ENCODE measurements around the gene PLA2G6.

Gene PLA2G6, protein sequence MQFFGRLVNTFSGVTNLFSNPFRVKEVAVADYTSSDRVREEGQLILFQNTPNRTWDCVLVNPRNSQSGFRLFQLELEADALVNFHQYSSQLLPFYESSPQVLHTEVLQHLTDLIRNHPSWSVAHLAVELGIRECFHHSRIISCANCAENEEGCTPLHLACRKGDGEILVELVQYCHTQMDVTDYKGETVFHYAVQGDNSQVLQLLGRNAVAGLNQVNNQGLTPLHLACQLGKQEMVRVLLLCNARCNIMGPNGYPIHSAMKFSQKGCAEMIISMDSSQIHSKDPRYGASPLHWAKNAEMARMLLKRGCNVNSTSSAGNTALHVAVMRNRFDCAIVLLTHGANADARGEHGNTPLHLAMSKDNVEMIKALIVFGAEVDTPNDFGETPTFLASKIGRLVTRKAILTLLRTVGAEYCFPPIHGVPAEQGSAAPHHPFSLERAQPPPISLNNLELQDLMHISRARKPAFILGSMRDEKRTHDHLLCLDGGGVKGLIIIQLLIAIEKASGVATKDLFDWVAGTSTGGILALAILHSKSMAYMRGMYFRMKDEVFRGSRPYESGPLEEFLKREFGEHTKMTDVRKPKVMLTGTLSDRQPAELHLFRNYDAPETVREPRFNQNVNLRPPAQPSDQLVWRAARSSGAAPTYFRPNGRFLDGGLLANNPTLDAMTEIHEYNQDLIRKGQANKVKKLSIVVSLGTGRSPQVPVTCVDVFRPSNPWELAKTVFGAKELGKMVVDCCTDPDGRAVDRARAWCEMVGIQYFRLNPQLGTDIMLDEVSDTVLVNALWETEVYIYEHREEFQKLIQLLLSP

DNA sequence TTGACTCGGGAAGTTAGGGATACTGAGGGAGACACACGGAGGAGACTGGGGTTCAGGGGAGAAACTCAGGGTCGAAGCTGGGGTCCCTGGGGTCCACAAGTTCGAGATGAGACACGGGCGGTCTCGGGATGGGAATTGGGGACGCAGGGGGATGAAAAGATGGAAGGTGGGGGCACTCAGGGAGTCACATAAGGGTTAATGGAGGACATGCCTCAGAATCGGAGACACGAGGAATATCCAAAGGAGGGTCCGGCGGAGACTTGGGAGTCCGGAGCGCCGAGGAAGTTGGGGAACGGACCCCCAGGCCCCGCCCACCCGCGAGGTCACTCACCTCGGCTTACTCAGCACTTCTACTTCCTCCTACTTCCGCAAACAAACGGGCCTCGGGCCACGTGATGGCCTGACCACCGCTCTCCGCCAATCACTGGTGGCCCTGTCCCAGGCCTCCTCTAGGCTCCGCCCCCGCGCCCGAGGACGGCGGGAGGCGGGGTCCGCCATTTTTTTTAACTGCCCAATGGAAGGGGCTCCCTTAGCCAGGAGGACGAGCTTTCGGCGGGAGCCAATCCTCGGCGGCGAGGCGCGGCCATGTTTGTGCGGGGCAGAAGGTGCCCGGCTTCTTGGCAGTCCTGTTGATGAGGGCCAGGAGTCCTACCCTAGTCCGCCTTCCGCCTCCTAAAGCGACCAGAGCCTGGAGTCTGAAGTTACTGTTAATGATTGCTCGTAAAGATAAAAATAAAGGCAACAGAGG, at the start of gene PLA2G6:
Gene PLA2G6 (minus strand): TSS at position 378 of the 748 bp plus-strand sequence. CDS start 12,404 bp downstream, outside the sequence.
- FAIRE-seq, result peak; percentile 96

DNA sequence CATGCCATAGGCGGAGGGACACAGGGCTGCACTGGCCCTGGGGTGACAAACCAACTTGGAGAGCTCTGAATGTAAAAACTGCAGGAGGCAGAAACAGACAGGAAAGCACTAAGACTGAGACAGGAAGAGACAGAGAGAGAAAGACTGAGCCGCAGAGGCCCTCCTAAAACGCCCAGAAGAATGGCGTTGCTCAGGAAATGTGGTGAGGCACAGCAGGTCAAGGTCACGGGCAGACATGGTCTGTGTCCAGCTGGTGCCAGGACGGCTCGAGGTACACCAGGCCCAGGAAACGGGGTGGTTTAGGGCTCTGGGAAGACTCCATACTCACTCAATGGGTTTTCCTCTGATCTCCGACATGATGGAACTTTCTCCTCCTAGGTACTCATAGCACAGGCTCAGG, 49.3 kb upstream of the PLA2G6 start:
- no peak for FAIRE-seq

DNA sequence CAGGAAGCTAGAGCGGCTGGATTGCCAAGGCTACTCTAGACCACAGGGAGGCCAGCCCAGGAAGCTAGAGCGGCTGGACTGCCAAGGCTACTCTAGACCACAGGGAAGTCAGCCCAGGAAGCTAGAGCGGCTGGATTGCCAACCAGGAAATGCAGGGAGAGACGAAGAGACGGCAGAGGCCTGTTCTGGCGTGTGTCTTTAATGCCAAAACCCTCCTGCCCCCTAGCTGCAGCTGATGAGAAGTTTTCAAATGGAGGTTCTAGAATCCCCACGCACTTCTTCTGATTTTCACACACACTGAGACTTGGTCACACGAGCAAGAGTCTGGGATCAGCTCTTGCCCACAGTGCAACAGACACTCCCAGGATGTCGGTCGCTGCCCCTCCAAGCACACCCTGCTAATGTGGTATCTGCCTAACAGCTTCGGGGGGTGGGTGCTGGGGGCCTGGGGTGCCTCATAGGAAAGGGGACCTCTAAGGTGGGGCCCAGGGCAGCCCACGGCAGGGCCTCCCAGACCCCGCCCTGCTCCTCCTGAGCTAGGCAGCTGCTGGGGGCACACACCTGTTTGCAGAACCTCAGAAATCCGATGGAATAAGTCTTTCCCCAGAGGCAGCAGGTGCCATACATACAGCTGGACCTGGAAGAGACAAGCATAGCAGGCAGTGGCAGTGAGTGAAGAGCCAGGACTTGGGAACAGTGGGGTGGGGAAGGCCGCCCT, 48.6 kb upstream of the PLA2G6 start:
- FAIRE-seq, result no peak

DNA sequence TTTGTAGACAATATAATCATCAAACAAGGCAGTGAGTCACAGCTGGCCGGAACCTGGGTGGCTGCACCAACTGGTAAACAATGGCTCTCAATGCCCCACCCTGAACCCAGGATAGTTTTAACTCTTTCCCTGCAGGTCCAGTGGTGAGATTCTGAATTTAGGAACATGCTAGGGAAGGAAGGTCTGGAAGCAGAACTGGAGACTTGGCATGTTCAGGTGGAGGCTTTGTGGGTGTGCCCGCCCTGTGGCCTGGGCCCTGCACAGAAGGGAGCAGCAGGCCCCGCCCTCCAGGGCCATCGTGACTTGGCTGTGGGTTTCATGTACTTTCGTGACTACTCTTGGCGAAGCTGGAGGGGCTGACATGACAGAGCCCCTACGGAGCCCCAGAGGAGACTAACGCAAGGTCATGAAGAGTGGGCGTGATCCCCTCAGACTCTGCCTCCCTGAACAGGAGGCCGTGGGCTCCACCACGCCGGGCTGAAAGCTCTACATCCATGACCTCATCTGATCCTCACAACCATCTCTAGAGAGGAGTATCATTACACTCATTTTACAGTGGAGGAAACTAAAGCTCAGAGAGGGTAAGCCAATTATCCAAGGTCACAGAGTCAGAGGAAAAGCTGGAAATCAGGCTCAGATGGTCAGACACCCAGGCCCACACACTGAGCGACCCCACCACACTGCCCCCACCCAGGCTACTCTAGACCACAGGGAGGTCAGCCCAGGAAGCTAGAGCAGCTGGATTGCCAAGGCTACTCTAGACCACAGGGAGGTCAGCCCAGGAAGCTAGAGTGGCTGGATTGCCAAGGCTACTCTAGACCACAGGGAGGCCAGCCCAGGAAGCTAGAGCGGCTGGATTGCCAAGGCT, 47.5 kb upstream of the PLA2G6 start:
- peak; percentile 91 for FAIRE-seq

DNA sequence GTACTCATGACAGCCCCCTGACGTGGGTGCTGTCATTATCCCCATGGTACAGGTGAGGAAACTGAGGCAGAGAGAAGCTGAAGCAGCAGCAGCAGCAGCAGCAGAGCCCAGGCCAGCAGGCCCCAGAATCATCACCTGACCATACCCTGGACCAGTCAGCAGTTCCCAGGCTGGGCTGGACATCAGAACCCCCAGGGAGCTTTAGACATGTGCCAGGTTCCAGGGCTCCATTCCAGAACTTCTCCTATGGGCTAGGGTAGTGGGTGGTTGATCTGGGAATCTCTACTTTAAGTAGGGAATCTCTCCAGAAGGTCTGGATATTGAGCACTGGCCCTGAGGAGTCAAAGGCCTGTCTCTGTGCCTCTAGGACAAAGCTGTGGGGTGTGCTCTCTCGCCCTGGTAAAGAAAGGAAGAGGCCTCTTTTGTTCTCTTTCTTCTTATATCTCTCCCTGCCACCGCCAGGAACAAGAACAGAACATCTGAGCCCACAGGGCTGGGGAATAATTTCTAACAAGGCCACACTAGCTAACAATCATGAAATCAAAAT, 46.8 kb upstream of the PLA2G6 start:
- FAIRE-seq, result no peak

DNA sequence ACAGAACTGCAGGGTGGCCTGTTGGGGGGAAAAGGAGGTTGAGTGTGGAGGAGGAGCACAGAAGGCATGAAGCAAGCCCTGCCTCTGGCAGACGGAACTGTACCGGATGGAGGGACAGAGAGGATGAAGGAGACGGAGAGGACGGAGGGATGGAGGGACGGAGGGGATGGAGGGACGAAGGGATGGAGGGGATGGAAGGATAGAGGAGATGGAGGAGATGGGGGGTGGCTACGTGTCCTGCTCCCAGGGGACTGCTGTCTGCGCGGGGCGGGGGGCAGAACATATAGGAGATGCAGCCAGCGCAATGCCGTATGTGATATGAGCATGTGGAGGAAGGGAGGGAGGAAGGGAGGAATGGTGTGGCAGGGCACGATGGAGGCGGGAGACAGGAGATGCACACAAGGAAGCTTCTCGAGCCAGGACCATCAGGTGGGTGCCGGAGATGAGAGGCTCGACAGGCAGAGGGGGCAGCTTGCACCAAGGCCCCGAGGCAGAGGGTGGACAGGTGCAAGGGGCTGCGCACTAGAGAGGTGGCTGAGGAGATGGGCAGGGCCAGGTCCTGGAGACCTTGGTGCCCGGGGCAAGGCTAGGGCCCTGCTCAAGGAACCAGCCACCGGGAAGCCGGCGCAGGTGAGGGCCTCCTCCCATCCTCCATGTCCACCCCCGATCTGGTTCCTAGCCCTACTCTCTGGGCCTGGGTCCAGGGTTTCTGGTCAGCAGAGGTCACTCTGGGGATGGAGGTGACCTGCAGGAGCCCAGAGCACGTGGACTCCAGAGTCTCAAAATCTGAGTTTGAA, 45.4 kb upstream of the PLA2G6 start:
- no peak for FAIRE-seq

DNA sequence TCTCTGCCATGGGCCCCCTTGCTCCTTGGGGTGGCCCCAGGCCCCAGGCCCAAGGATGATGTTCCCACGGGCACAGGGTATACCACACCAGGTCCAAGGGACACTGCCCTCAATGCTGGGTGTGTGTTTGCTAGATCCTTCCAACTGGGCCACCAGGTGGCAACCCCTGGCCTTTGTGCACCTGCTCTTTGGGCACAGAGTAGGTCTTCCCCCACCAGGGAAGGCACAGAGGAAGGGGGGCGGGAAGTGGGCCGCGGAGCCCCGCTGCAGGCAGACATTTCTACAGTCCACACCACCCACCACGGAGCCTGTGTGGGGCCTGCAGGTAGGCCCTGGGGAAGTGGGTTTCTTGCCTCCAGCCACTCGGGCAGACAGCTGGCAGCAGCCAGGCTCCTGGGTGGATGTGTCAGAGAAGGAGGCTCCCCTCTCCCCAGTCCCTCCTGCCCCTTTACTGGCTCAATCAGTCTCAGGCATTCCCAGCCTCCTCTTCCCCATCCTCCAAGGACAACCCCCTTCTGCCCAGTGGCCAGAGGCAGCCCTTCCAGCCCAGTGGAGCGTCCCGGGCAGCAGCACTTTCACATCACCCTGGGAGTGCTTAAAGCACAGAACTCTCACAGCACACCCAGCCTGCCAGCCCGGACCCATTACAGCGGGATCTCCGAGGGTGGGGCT, 41.8 kb upstream of the PLA2G6 start:
- no peak for FAIRE-seq

DNA sequence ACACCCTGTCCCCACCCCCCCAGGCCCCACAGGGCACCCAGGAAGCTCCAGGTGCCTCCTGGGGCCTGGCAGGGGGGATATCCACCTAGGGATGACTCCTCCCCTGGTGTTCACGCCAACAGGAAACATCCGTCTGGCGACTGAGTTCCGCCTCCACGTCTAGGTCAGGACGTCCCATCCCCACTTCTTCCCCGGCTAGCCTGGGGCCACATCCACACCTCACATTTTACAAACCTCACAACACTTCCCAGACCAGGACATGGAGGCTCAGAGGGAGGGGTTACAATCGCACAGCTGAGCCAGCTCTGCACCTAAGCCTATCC, 41.1 kb upstream of the PLA2G6 start:
- no peak for FAIRE-seq

DNA sequence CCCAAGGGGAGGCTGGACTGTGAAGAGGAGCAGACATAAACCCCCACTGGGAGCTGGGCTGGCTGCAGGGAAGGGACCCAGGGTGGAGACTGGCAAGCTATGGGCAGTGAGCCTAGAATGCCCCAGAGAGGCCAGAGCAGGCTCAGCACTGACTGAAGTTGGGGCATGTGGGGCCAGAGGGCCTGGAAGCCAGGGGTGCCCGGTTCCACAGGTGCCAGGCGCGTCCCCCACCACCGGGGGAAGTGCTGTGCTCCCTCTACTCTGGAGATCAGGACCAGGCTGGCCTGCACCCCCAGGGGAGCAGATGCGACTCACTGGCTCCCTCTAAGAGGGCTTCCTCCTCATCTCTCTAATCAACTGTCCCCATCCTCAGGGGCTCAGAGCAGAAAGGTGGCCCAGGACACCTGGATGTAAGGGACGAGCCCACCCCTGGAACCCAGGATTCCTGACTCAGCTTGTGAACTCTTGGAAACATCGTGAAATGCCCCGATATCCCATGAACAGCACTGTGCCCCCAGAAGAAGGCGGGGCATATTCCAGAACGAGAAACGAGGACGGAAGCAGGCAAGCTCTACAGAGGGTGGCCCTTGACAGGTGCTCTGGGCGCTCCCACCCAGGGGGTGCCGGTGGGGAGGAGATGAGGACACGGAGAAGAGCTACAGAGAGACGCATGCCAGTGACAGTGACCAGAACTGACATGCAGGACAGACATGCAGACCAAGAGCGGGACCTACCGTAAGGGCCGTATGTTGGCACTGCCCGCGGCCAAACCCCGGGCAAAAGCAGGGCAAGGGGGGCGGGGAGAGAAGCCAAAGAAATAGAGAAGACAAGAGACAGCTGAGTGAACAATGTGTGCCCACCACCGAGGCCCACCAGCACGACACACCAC, 40.5 kb upstream of the PLA2G6 start:
- FAIRE-seq, result no peak

DNA sequence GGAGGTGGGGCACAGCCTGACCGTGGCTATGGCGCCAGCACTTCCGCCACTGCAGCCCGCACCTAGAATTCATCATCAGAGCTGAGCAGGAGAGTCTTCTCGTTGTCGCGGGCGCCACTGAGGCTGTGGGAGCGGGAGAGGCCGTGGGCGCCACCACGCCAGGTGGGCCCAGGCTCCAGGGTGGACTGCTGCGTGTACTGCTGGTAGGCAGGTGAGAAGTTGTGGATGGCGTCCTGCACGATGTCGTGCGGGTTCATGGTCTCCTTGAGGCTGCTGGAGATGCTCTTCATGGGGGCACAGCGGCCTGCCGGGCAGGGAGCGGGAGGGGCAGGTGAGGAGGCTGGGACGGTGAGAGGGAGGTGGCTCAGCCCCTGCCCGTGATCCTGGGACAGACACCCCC, 39.8 kb upstream of the PLA2G6 start:
- FAIRE-seq, result no peak

DNA sequence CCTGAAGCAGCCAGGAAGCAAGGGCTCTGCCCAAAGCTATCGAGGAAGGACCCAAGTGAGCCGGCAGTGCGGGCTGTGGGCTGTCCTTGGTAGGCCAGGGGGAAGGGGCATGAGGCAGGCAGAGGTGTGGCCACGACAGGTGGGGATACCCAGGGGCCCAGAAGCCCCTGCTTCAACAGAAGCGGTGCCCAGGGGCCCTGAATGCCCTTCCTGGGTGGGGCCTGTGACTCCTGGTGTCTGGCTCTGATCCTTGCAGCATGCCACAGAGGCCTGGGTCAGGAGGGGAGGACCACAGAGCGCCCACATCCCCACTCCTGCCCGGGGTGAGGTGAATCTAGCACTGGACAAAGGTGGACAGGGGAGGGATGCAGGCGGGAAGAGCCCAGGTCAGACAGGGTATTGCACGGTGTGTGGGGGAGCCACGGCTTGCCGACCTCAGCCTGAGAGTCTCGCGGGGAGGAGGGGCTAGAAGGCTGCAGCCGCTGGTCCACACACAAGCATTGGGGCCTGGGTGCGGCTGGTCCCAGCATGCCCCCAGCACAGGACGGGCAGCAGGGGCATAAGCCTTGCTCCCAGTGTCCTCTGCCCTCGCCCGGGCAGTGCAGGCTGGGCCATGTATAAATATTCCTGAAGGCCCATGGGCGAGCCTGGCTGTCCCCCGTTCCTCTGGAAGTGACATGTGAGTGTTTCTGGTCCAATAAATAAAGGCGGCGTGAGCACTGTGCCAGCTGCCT, 39.2 kb upstream of the PLA2G6 start:
- no peak for FAIRE-seq

DNA sequence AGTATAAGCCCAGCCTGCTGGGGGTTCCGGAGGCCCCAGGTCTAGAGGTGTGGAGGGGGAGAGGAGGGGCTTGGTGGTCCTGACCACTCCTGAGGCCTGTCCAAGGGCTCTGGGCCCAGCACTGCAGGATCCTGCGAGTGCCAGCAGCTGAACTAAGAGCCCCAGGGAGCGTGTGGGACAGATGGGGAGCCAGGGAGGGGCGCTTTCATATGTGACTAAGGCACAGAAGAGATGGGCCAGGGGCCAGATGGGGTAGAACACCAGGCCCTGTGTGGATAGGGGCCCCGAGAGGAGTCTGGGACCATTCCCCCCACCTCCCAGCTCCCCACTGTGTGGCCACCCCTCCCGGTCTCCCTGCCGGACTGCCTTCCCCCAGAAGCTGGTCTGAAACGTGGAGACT, 38.5 kb upstream of the PLA2G6 start:
- no peak for FAIRE-seq

DNA sequence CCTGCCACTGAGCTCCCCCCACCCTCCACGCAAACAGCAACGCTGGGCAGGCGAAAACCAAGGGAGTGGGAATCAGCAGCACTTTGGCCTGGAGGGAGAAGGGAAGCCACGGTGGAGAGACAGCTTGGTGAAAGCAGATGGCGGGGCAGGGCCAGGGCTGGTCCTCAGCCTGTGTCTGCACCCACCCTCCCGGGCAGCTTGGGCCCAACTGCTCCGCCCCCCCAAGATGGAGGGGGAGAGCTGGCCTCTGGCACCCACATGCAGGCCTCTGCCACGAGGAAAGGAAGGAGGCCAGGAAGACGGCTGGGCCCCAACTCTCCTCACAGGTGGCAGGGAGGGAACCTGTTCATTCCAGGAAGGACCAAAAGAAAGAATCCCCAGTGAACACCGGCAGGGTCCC, 38.0 kb upstream of the PLA2G6 start:
- no peak for FAIRE-seq

DNA sequence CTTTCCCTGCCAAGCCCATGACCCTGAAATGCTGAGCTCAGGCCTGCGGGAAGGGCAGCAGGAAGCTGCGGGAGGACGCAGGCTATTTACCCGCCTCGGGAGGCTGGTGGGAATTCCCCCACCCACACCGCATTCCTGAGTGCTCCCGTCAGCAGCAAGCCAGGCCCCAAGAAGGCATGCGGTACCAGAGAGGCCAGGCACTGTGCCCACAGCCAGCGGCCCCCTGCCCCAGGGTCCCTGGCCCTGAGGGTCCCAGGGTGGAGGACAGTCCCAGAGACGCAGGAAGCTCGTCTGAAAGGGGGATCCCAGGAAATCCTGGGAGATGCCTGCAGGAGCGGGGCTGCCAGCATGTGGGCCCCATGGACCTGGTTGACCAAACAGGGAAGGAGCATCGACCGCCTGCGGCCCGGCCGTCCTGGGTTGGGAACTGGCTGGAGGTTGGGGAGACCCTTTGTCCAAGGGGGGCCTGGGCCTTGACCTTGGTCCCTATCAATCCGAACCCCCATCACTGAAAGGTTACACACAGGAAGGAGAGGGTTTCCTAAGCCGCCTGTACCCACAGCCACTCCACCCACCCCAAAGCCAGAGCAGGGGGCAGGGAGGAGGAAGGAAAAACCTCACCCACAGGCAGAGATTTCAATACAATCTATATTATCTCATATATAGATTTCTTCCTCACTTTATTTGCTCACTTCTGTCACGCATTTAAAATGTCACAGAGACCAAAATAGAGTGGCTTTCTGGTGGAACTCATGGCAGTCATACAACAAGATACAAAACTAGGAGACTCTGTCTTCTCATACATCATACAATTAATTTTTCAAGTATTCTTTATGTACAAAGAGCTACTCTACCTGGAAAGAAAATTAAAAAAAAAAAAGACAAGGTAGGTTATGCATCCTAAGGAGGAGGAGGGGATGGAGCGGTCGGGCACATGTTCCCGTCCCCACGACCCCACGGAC, 37.3 kb upstream of the PLA2G6 start:
- no peak for FAIRE-seq

DNA sequence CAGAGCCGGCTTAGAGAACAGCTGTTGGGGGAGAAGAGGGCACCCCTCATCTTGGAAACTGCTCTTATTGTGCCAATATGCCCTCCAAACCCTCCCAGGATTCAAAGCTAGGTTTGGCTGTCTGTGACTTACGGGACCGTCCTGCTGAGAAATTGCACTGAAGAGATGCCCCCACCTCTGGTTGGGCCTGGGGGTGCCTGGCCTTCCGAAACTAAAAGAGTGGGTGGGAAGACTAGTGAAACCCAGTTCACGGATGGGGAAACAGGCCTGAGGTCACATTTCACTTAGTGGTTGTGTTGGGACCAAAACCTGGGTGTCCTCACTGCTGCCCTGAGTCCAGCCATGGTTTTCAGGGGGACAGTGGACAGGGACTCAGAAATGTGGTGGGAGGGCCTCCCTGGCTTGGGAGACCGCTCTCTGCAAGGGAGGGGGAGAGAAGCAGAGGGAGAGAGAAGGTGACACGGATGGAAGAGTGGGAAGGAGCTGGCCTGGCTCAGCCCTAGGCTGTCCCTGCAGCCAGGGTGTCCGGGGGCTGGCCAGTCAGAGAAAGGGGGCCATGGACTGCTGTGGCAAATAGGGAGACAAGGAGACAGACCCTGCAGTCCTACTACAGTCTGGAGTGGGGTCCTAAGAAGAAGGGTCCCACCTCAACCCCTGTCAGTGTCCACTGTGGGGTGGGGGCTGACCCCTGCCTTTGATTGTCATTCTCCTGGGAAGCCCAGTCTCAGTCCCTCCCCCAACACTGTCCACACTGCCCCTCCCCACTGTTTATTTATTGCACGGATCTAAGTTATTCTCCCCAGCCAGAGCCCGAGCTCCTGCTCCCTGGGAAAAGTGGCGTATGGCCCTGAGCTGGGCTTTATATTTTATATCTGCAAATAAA, 33.8 kb upstream of the PLA2G6 start:
- FAIRE-seq, result no peak

All from endometrium (tissue), 2 donors.